ENCODE measurements around the gene ZDHHC22.

DNA sequence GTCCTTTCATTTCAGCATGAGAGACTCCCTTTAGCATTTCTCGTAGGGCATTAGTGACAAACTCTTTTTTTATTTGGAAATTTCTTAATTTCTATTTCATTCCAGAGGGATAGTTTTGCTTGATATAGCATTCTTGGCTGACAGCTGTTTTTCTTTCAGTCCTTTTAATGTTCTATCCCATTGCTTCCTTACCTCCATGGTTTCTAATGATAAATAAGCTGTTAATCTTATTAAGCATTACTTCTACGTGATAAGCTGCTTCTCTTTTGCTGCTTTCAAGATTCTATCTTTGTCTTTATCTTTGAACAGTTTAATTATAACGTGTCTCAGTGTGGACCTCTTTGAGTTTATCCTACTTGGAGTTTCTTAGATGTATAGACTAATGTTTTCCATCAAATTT, 28.5 kb upstream of the ZDHHC22 start:
- TF ChIP-seq, protein P1, sequence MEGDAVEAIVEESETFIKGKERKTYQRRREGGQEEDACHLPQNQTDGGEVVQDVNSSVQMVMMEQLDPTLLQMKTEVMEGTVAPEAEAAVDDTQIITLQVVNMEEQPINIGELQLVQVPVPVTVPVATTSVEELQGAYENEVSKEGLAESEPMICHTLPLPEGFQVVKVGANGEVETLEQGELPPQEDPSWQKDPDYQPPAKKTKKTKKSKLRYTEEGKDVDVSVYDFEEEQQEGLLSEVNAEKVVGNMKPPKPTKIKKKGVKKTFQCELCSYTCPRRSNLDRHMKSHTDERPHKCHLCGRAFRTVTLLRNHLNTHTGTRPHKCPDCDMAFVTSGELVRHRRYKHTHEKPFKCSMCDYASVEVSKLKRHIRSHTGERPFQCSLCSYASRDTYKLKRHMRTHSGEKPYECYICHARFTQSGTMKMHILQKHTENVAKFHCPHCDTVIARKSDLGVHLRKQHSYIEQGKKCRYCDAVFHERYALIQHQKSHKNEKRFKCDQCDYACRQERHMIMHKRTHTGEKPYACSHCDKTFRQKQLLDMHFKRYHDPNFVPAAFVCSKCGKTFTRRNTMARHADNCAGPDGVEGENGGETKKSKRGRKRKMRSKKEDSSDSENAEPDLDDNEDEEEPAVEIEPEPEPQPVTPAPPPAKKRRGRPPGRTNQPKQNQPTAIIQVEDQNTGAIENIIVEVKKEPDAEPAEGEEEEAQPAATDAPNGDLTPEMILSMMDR (IDR thresholded peaks at IDR 0.05), result no peak
- TF ChIP-seq RFX5 (IDR thresholded peaks at IDR 0.05; ENCODE audit: low read length), result no peak
- TF ChIP-seq MXI1 (IDR thresholded peaks at IDR 0.05; ENCODE audit: low read depth, low read length), result no peak
- TF ChIP-seq FOXJ3 (CRISPR knock-in tag; IDR thresholded peaks at IDR 0.05), result no peak
- TF ChIP-seq POLR2AphosphoS5 (IDR thresholded peaks at IDR 0.05; ENCODE audit: low read depth, low read length), result no peak
- no peak for TF ChIP-seq RAD21 (IDR thresholded peaks at IDR 0.05; ENCODE audit: low read length)
- TF ChIP-seq, protein P2, sequence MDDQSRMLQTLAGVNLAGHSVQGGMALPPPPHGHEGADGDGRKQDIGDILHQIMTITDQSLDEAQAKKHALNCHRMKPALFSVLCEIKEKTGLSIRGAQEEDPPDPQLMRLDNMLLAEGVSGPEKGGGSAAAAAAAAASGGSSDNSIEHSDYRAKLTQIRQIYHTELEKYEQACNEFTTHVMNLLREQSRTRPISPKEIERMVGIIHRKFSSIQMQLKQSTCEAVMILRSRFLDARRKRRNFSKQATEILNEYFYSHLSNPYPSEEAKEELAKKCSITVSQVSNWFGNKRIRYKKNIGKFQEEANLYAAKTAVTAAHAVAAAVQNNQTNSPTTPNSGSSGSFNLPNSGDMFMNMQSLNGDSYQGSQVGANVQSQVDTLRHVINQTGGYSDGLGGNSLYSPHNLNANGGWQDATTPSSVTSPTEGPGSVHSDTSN (IDR thresholded peaks at IDR 0.05), result no peak
- TF ChIP-seq TCF12 (IDR thresholded peaks at IDR 0.05), result no peak
- no peak for TF ChIP-seq EZH2phosphoT487 (IDR thresholded peaks at IDR 0.05; ENCODE audit: borderline replicate concordance, low read depth)
- TF ChIP-seq TAF1 (IDR thresholded peaks at IDR 0.05; ENCODE audit: borderline replicate concordance, low read depth, low read length), result no peak

All from SK-N-SH (cell line).